Kidney (tissue), 22 donors: Measurements from ENCODE around the gene PATE2. TPM values are rescaled to one million over a fixed set of nuclear protein-coding genes. Genes with fewer than 3 reads are reported as not detected.

Experiments used
- DNase-seq, 5 donors: peaks; one replicate each; pipeline ENCODE4 v3.0.0-alpha.2; 2013 to 2020
- FAIRE-seq: peaks from 2 replicates; lab custom pipeline; 2012; peaks lifted over from hg19 to GRCh38; lab: Jason Lieb, UNC
- H3K27ac ChIP-seq, 2 donors: one replicate each; pipeline ENCODE4 v1.7.0; 2013; ENCODE audit warnings: low read depth in 2 of 2, low read length in 2 of 2, inconsistent platforms in 1 of 2
- H3K27me3 ChIP-seq: one replicate; pipeline ENCODE4 v1.7.1; 2013; ENCODE audit warnings: low read length, inconsistent platforms; ENCODE audit not compliant: control insufficient read depth, insufficient read depth
- H3K36me3 ChIP-seq, 3 donors: one replicate each; pipeline versions ENCODE4 v1.7.0 to v1.7.1; 2013; ENCODE audit warnings: low read length in 3 of 3, control low read depth in 1 of 3, inconsistent platforms in 1 of 3; ENCODE audit not compliant: insufficient read depth in 3 of 3, control insufficient read depth in 2 of 3
- H3K4me1 ChIP-seq, 3 donors: one replicate each; pipeline versions ENCODE4 v1.7.0 to v1.7.1; 2013; ENCODE audit warnings: low read length in 3 of 3, inconsistent platforms in 1 of 3, low read depth in 1 of 3; ENCODE audit not compliant: control insufficient read depth in 2 of 3, insufficient read depth in 2 of 3
- H3K4me3 ChIP-seq, 3 donors: one replicate each; pipeline versions ENCODE4 v1.7.0 to v1.8.1; 2013; ENCODE audit warnings: low read length in 3 of 3, control low read depth in 1 of 3, inconsistent platforms in 1 of 3
- H3K9ac ChIP-seq, 3 donors: one replicate each; pipeline versions ENCODE4 v1.7.0 to v1.7.1; 2013; ENCODE audit warnings: low read length in 3 of 3, control low read depth in 1 of 3, inconsistent platforms in 1 of 3
- H3K9me3 ChIP-seq, 3 donors: one replicate each; pipeline versions ENCODE4 v1.7.0 to v1.7.1; 2013; ENCODE audit warnings: low read length in 3 of 3, control low read depth in 1 of 3, inconsistent platforms in 1 of 3; ENCODE audit not compliant: control insufficient read depth in 2 of 3, insufficient read depth in 1 of 3
- CTCF ChIP-seq: IDR thresholded peaks from 3 replicates; pipeline ENCODE4 v1.5.1; 2012; ENCODE audit warnings: mild to moderate bottlenecking, moderate library complexity, borderline replicate concordance; ENCODE audit not compliant: insufficient read depth; ENCODE audit errors: extremely low read depth
- intact Hi-C: fragments of 100-400 bp; cut with DNase I; formaldehyde crosslinking; loops from one replicate; pipeline ENCODE4 v1.11.1; 2022
- long read RNA-seq, 10 donors: library from polyadenylated mRNA in 1 of 10; unstranded in 1 of 10; transcript quantifications; one replicate each; pipeline ENCODE4 v2.0.0 and lab custom pipeline, GENCODE V29; 2021 to 2026
- polyA plus RNA-seq: library from polyadenylated mRNA; stranded (reverse); fragments of 350-450 nt; fragmentation: Illumina TruSeq; extraction: RNeasy Lipid Tissue Mini Kit (QIAGEN cat#74804); gene quantifications from one replicate; pipeline ENCODE4 v1.2.3, GENCODE V29; 2014; ENCODE audit warnings: low read depth, low replicate concordance; ENCODE audit not compliant: insufficient read depth
- total RNA-seq: library from RNA; stranded (reverse); fragmentation: NEBNext Ultra II Directional; extraction: Animal tissue kit (Norgen Biotek cat#: 25700); gene quantifications from one replicate; pipeline ENCODE4 v1.2.1, GENCODE V29; 2021
- donor health status: control.
- donor health status: control.
- donor health status: control.
- donor health status: control.
- donor health status: control.
- donor health status: DM: yes; HTN: yes; CAD: no.
- donor health status: Normal renal cell carcinoma (clear cell type).

The PATE2 gene
- total RNA-seq (not detected), polyA plus RNA-seq (not detected)
- long read RNA-seq, donor 1, result 0 reads
- long read RNA-seq, donor 2, result 0 reads
- long read RNA-seq, donor 3, result 0 reads
- long read RNA-seq, donor 4, result 0 reads
- long read RNA-seq, donor 5, result 0 reads
- long read RNA-seq, donor 6, result 0 reads
- long read RNA-seq, donor 7, result 0 reads
- long read RNA-seq, donor 8, result 0 reads
- long read RNA-seq, donor 9, result 0 reads
- long read RNA-seq, donor 10, result 0 reads

GRCh38 chr11:125778728-125779127, at the start of gene PATE2:
Gene PATE2, minus strand, starts transcription at chr11:125778828. Its CDS starts 55 bp downstream, at chr11:125778773.
- H3K4me1 ChIP-seq, result no peaks in the 10 kb centered on the region
- FAIRE-seq, result no peak
- intact Hi-C loops, result no loop called here
- no peak within 1 kb of the TSS for H3K4me3 ChIP-seq
- no peaks in the 10 kb centered on the region for H3K27me3 ChIP-seq
- H3K36me3 ChIP-seq, result no peaks in the 10 kb centered on the region
- no peak for TF ChIP-seq CTCF
- DNase-seq, result no peak
- no peak within 1 kb of the TSS for H3K27ac ChIP-seq
- no peaks in the 10 kb centered on the region for H3K9me3 ChIP-seq
- H3K9ac ChIP-seq, result no peak within 1 kb of the TSS

- no peak for DNase-seq
- intact Hi-C loops, result no loop called here
- H3K27ac ChIP-seq, result no peak overlapping the region
- H3K9me3 ChIP-seq, result peaks cover 0 to 18% (median 2%) of the 10 kb centered on the region in 3 donors
- no peaks in the 10 kb centered on the region for H3K4me1 ChIP-seq
- no peak for FAIRE-seq
- H3K4me3 ChIP-seq, result no peak overlapping the region
- no peaks in the 10 kb centered on the region for H3K36me3 ChIP-seq
- no peak overlapping the region for H3K9ac ChIP-seq
- no peaks in the 10 kb centered on the region for H3K27me3 ChIP-seq
- TF ChIP-seq CTCF, result no peak
These were observed 29.3 kb upstream of the PATE2 start for GRCh38 chr11:125807909-125808308.

- no peak for FAIRE-seq
- no peak for DNase-seq
- H3K9ac ChIP-seq, result no peak overlapping the region
- intact Hi-C loops, result no loop called here
- no peak overlapping the region for H3K27ac ChIP-seq
- H3K4me3 ChIP-seq, result no peak overlapping the region
- peaks cover 0 to 19% (median 2%) of the 10 kb centered on the region in 3 donors for H3K9me3 ChIP-seq
- no peak for TF ChIP-seq CTCF
- H3K4me1 ChIP-seq, result no peaks in the 10 kb centered on the region
- no peaks in the 10 kb centered on the region for H3K36me3 ChIP-seq
- no peaks in the 10 kb centered on the region for H3K27me3 ChIP-seq
These were observed 23.8 kb upstream of the PATE2 start for GRCh38 chr11:125802387-125802786.
